SK-N-SH (cell line): ENCODE measurements around the gene NTM. TPM values are rescaled to one million over a fixed set of nuclear protein-coding genes. Genes with fewer than 3 reads are reported as not detected.

Source experiments
- CTCF ChIA-PET: fragments of 300-600, 350-600 bp; formaldehyde crosslinking; extraction: SDS; loops from one replicate; lab custom pipeline; 2021; lab: Yijun Ruan, JAX
- POLR2A ChIA-PET: fragments of 350-600 bp; sonication (Branson Sonifier 250); formaldehyde crosslinking; extraction: SDS; loops from one replicate; lab custom pipeline; 2020; ENCODE audit warnings: antibody characterized with exemption, inconsistent platforms; lab: Yijun Ruan, JAX
- DNase-seq: peaks from one replicate; pipeline ENCODE4 v3.0.0; 2012
- H2AFZ ChIP-seq: fragments of 200-600 bp; sonication (generic); 2 replicates; pipeline ENCODE4 v1.8.1; 2016; ENCODE audit warnings: antibody characterized with exemption, mild to moderate bottlenecking, low read depth
- H3F3A ChIP-seq: fragments of 200-600 bp; sonication (generic); replicated peaks from 2 replicates; pipeline ENCODE3; 2016; ENCODE audit warnings: antibody characterized with exemption, mild to moderate bottlenecking; ENCODE audit not compliant: insufficient read depth
- H3K27ac ChIP-seq, 2 experiments: fragments of 200-500 bp in 1 of 2; fragments of 200-600 bp in 1 of 2; sonication (Bioruptor generic) in 1 of 2; sonication (generic), shearing (Covaris generic) in 1 of 2; 2 replicates each; pipeline versions ENCODE4 v1.5.1 to v1.6.1; 2014 to 2016; ENCODE audit warnings: low read depth in 2 of 2, inconsistent platforms in 1 of 2, low read length in 1 of 2, mild to moderate bottlenecking in 1 of 2, mixed read lengths in 1 of 2
- H3K27me3 ChIP-seq: fragments of 200-600 bp; sonication (generic), shearing (Covaris generic); 2 replicates; pipeline ENCODE4 v1.6.1; 2016; ENCODE audit warnings: mixed run types; ENCODE audit not compliant: insufficient read depth
- H3K36me3 ChIP-seq, 2 experiments: fragments of 200-500 bp in 1 of 2; fragments of 200-600 bp in 1 of 2; sonication (Bioruptor generic) in 1 of 2; sonication (generic) in 1 of 2; replicated peaks in 1 of 2; 2 replicates each; pipeline versions ENCODE3 to v1.5.1; 2014 to 2016; ENCODE audit warnings: low read length in 1 of 2, mild to moderate bottlenecking in 1 of 2; ENCODE audit not compliant: insufficient read depth in 2 of 2, control insufficient read depth in 1 of 2
- H3K4me1 ChIP-seq, 2 experiments: fragments of 200-500 bp in 1 of 2; fragments of 200-600 bp in 1 of 2; sonication (Bioruptor generic) in 1 of 2; sonication (generic), shearing (Covaris generic) in 1 of 2; 2 replicates each; pipeline versions ENCODE4 v1.5.1 to v1.6.1; 2014 to 2016; ENCODE audit warnings: low read depth in 1 of 2, low read length in 1 of 2, mixed run types in 1 of 2; ENCODE audit not compliant: insufficient read depth in 2 of 2, control insufficient read depth in 1 of 2
- H3K4me2 ChIP-seq: fragments of 200-600 bp; sonication (generic), shearing (Covaris generic); 2 replicates; pipeline ENCODE4 v1.6.1; 2017; ENCODE audit warnings: mixed run types
- H3K4me3 ChIP-seq, 2 experiments: fragments of 200-500 bp in 1 of 2; fragments of 200-600 bp in 1 of 2; sonication (Bioruptor generic) in 1 of 2; sonication (generic), shearing (Covaris generic) in 1 of 2; 2 replicates each; pipeline versions ENCODE4 v1.5.1 to v1.8.1; 2014 to 2016; ENCODE audit warnings: low read depth in 2 of 2, inconsistent platforms in 1 of 2, low read length in 1 of 2, mild to moderate bottlenecking in 1 of 2, mixed read lengths in 1 of 2, moderate library complexity in 1 of 2
- H3K79me2 ChIP-seq: fragments of 200-600 bp; sonication (generic); 2 replicates; pipeline ENCODE4 v1.8.1; 2017; ENCODE audit warnings: mild to moderate bottlenecking; ENCODE audit not compliant: insufficient read depth
- H3K9ac ChIP-seq: fragments of 200-600 bp; sonication (generic); 2 replicates; pipeline ENCODE4 v1.6.1; 2017; ENCODE audit warnings: mixed run types
- H3K9me2 ChIP-seq: fragments of 200-600 bp; sonication (generic); 2 replicates; pipeline ENCODE4 v1.6.1; 2017; ENCODE audit warnings: mixed run types
- H3K9me3 ChIP-seq: fragments of 200-600 bp; sonication (generic); 2 replicates; pipeline ENCODE4 v1.6.1; 2017; ENCODE audit warnings: mixed run types, mild to moderate bottlenecking, moderate library complexity
- H4K20me1 ChIP-seq: fragments of 200-600 bp; sonication (generic); 2 replicates; pipeline ENCODE4 v1.6.1; 2017; ENCODE audit warnings: mild to moderate bottlenecking, mixed run types; ENCODE audit not compliant: insufficient read depth
- CHD2 ChIP-seq: fragments of 150-350 bp; IDR thresholded peaks from 2 replicates; pipeline ENCODE4 v1.6.1; 2018; ENCODE audit warnings: low read length; ENCODE audit not compliant: partially characterized antibody
- CTCF ChIP-seq: fragments of 200-600 bp; sonication (generic); IDR thresholded peaks from 2 replicates; pipeline ENCODE4 v1.6.1; 2017; ENCODE audit warnings: antibody characterized with exemption, mild to moderate bottlenecking, moderate library complexity
- ELF1 ChIP-seq: IDR thresholded peaks from 2 replicates; pipeline ENCODE4 v1.4.0; 2012
- EZH2phosphoT487 ChIP-seq: fragments of 200-600 bp; sonication (generic); IDR thresholded peaks from 2 replicates; pipeline ENCODE4 v1.6.1; 2017; ENCODE audit warnings: low read depth, mixed run types, mild to moderate bottlenecking, antibody characterized with exemption, moderate library complexity, borderline replicate concordance
- FOSL2 ChIP-seq: IDR thresholded peaks from 2 replicates; pipeline ENCODE4 v1.4.0; 2012; ENCODE audit warnings: low read depth, mild to moderate bottlenecking, moderate library complexity, borderline replicate concordance
- FOXJ3 ChIP-seq: sonication (generic); formaldehyde crosslinking; IDR thresholded peaks from 2 replicates; pipeline ENCODE4 v1.5.1; 2020; ENCODE audit warnings: mild to moderate bottlenecking, missing genetic modification reagents
- GABPA ChIP-seq: IDR thresholded peaks from 2 replicates; pipeline ENCODE4 v1.4.0; 2012; ENCODE audit warnings: low read depth, mild to moderate bottlenecking
- MEF2A ChIP-seq: IDR thresholded peaks from 2 replicates; pipeline ENCODE4 v1.4.0; 2012; ENCODE audit warnings: low read depth, borderline replicate concordance
- MXI1 ChIP-seq: IDR thresholded peaks from 2 replicates; pipeline ENCODE4 v1.6.1; 2012; ENCODE audit warnings: mild to moderate bottlenecking, low read depth, low read length, improper control_type of control experiment
- NRF1 ChIP-seq: IDR thresholded peaks from 2 replicates; pipeline ENCODE4 v1.6.1; 2012; ENCODE audit warnings: low read depth, mild to moderate bottlenecking, low read length
- RCOR1 ChIP-seq: fragments of 150-350 bp; IDR thresholded peaks from 2 replicates; pipeline ENCODE4 v1.6.1; 2017; ENCODE audit warnings: antibody characterized with exemption, low read length
- RXRA ChIP-seq: IDR thresholded peaks from 2 replicates; pipeline ENCODE4 v1.4.0; 2012; ENCODE audit warnings: low read depth, mild to moderate bottlenecking, borderline replicate concordance
- SMC3 ChIP-seq: IDR thresholded peaks from 2 replicates; pipeline ENCODE4 v1.6.1; 2012; ENCODE audit warnings: low read depth, low read length, improper control_type of control experiment
- YY1 ChIP-seq: IDR thresholded peaks from 2 replicates; pipeline ENCODE4 v1.4.0; 2012; ENCODE audit warnings: low read depth, mild to moderate bottlenecking
- ZBTB33 ChIP-seq: IDR thresholded peaks from 2 replicates; pipeline ENCODE4 v1.4.0; 2012; ENCODE audit warnings: low read depth, borderline replicate concordance
- WGBS: methylation state at CpG from one replicate; pipeline ENCODE4 v1.1.6; 2017; ENCODE audit warnings: low lambda C conversion rate; 5-methylcytosine and 5-hydroxymethylcytosine counted together
- polyA plus RNA-seq, 3 experiments: library from polyadenylated mRNA; depleted of rRNA; stranded (reverse); fragments of >200 nt; gene quantifications; 2 replicates each; pipeline ENCODE4 v1.2.3, GENCODE V29; 2012
- TF ChIP-seq, protein P1 (sequence below): IDR thresholded peaks from 2 replicates; pipeline ENCODE4; 2012
- TF ChIP-seq, protein P2 (sequence below): IDR thresholded peaks from 2 replicates; pipeline ENCODE4 v1.6.1; 2012; ENCODE audit warnings: mild to moderate bottlenecking, low read depth, low read length, moderate library complexity
- TF ChIP-seq, protein P3 (sequence below): IDR thresholded peaks from 2 replicates; pipeline ENCODE4 v1.4.0; 2012; ENCODE audit warnings: low read depth, borderline replicate concordance

NTM gene
- polyA plus RNA-seq, 1 of the 3 experiments (the other 2 are of a cell fraction), result 20.0 TPM

GRCh38 chr11:132036746-132037466, 666.5 kb downstream of the NTM start:
- CTCF ChIA-PET, result interaction anchor here (1.9 kb wide), 1 partner anchor 289 kb away, joined by 6 read pairs; no protein-coding TSS in a partner anchor
- DNase-seq, result no peak
- H3K4me3 ChIP-seq, result no peak overlapping the region
- TF ChIP-seq CHD2, result no peak
- no peak for TF ChIP-seq YY1
- TF ChIP-seq FOXJ3 (CRISPR knock-in tag), result no peak
- no peak for TF ChIP-seq RXRA
- TF ChIP-seq ELF1, result no peak
- no peak for TF ChIP-seq GABPA
- TF ChIP-seq CTCF, result no peak
- TF ChIP-seq EZH2phosphoT487, result no peak
- no peak for TF ChIP-seq RCOR1
- TF ChIP-seq, protein P1, sequence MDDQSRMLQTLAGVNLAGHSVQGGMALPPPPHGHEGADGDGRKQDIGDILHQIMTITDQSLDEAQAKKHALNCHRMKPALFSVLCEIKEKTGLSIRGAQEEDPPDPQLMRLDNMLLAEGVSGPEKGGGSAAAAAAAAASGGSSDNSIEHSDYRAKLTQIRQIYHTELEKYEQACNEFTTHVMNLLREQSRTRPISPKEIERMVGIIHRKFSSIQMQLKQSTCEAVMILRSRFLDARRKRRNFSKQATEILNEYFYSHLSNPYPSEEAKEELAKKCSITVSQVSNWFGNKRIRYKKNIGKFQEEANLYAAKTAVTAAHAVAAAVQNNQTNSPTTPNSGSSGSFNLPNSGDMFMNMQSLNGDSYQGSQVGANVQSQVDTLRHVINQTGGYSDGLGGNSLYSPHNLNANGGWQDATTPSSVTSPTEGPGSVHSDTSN, result no peak
- TF ChIP-seq, protein P2, sequence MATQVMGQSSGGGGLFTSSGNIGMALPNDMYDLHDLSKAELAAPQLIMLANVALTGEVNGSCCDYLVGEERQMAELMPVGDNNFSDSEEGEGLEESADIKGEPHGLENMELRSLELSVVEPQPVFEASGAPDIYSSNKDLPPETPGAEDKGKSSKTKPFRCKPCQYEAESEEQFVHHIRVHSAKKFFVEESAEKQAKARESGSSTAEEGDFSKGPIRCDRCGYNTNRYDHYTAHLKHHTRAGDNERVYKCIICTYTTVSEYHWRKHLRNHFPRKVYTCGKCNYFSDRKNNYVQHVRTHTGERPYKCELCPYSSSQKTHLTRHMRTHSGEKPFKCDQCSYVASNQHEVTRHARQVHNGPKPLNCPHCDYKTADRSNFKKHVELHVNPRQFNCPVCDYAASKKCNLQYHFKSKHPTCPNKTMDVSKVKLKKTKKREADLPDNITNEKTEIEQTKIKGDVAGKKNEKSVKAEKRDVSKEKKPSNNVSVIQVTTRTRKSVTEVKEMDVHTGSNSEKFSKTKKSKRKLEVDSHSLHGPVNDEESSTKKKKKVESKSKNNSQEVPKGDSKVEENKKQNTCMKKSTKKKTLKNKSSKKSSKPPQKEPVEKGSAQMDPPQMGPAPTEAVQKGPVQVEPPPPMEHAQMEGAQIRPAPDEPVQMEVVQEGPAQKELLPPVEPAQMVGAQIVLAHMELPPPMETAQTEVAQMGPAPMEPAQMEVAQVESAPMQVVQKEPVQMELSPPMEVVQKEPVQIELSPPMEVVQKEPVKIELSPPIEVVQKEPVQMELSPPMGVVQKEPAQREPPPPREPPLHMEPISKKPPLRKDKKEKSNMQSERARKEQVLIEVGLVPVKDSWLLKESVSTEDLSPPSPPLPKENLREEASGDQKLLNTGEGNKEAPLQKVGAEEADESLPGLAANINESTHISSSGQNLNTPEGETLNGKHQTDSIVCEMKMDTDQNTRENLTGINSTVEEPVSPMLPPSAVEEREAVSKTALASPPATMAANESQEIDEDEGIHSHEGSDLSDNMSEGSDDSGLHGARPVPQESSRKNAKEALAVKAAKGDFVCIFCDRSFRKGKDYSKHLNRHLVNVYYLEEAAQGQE, result no peak
- no peak for TF ChIP-seq NRF1
- TF ChIP-seq FOSL2, result no peak
- no peak for TF ChIP-seq MXI1
- no peak for TF ChIP-seq SMC3
- TF ChIP-seq ZBTB33, result no peak
- TF ChIP-seq, protein P3, sequence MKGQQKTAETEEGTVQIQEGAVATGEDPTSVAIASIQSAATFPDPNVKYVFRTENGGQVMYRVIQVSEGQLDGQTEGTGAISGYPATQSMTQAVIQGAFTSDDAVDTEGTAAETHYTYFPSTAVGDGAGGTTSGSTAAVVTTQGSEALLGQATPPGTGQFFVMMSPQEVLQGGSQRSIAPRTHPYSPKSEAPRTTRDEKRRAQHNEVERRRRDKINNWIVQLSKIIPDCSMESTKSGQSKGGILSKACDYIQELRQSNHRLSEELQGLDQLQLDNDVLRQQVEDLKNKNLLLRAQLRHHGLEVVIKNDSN, result no peak
- TF ChIP-seq MEF2A, result no peak
- H3K4me2 ChIP-seq, result no peak overlapping the region
- peaks cover 0 to 31% of the 10 kb centered on the region in 2 experiments; a peak in 3 of 4 replicates for H3K4me1 ChIP-seq
- no peaks in the 10 kb centered on the region for H3K9me2 ChIP-seq
- H3K9me3 ChIP-seq, result no peaks in the 10 kb centered on the region
- no peak overlapping the region for H3K27ac ChIP-seq
- H3F3A ChIP-seq, result peaks cover 19% of the 10 kb centered on the region
- H3K79me2 ChIP-seq, result peaks cover 3% of the 10 kb centered on the region; the same call in 1 of the 2 replicates
- H4K20me1 ChIP-seq, result no peaks in the 10 kb centered on the region
- H2AFZ ChIP-seq, result no peak overlapping the region
- 71% methylated on average over 4 of the region's 4 CpGs for WGBS
- no peaks in the 10 kb centered on the region for H3K27me3 ChIP-seq
- no peak overlapping the region for H3K9ac ChIP-seq
- no peaks in the 10 kb centered on the region for H3K36me3 ChIP-seq
- POLR2A ChIA-PET, result no interaction called here
